ENCODE results near the gene BDKRB2. TPM values are rescaled to one million over a fixed set of nuclear protein-coding genes. Genes with fewer than 3 reads are reported as not detected.

Gene BDKRB2
- total and polyA plus RNA-seq, 2 experiments from 2014 or later: 4.4 to 5.9 TPM

DNA sequence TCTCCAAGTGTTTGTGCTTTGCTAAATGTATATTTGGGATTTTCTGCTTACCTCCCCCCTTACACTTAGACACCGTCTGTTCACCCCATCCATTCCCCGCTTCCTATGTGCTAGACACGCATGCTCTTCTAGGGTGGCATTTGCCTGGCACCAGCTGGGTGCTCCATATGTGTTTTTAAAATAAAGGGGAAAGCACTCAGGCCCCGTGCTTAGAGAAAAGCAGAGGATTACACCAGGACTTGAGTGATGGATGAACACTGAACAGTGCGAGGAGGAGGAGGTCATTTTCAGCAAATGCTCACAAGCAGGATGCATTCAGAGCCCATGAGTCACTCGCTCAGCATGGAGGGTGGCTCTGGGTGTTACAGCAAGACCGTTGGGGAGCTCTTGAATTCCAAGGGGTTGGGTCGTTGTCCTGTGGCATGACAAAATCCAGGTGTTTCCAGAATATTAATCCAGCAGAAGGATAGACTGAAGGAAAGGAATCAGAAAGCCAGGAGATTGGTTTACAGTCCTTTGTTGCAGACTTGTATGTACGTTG is 48.4 kb downstream of the BDKRB2 start:
- Histone ChIP-seq H2AFZ (no peak overlapping the region), H3K4me1 (ENCODE audit: insufficient read depth) (peaks cover 13% of the 10 kb centered on the region), H3K36me3 (replicated peaks; ENCODE audit: insufficient read depth, low read depth) (no peaks in the 10 kb centered on the region), H3K27me3 (no peaks in the 10 kb centered on the region), H3K9me2 (replicated peaks; ENCODE audit: insufficient read depth) (no peaks in the 10 kb centered on the region), H3K27ac (peak overlapping the region; percentile 84), H3K4me2 (no peak overlapping the region), H3K9me3 (ENCODE audit: low read depth) (no peaks in the 10 kb centered on the region), H4K20me1 (ENCODE audit: insufficient read depth, poor library complexity, severe bottlenecking) (no peaks in the 10 kb centered on the region), H3K4me3 (no peak overlapping the region), H3K79me2 (no peaks in the 10 kb centered on the region)
- DNase-seq (ENCODE audit: low spot score): peak; percentile 78
- 44% methylated on average over 9 of the region's 9 CpGs for WGBS (ENCODE audit: low lambda C conversion rate, missing lambda C conversion rate)
- TF ChIP-seq EZH2phosphoT487 (IDR thresholded peaks at IDR 0.05; ENCODE audit: low read depth, severe bottlenecking, unreplicated experiment) (no peak), EZH2 (IDR thresholded peaks at IDR 0.05; ENCODE audit: borderline replicate concordance) (no peak)
- TF ChIP-seq, protein P1, sequence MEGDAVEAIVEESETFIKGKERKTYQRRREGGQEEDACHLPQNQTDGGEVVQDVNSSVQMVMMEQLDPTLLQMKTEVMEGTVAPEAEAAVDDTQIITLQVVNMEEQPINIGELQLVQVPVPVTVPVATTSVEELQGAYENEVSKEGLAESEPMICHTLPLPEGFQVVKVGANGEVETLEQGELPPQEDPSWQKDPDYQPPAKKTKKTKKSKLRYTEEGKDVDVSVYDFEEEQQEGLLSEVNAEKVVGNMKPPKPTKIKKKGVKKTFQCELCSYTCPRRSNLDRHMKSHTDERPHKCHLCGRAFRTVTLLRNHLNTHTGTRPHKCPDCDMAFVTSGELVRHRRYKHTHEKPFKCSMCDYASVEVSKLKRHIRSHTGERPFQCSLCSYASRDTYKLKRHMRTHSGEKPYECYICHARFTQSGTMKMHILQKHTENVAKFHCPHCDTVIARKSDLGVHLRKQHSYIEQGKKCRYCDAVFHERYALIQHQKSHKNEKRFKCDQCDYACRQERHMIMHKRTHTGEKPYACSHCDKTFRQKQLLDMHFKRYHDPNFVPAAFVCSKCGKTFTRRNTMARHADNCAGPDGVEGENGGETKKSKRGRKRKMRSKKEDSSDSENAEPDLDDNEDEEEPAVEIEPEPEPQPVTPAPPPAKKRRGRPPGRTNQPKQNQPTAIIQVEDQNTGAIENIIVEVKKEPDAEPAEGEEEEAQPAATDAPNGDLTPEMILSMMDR (IDR thresholded peaks at IDR 0.05; ENCODE audit: poor library complexity): no peak

DNA sequence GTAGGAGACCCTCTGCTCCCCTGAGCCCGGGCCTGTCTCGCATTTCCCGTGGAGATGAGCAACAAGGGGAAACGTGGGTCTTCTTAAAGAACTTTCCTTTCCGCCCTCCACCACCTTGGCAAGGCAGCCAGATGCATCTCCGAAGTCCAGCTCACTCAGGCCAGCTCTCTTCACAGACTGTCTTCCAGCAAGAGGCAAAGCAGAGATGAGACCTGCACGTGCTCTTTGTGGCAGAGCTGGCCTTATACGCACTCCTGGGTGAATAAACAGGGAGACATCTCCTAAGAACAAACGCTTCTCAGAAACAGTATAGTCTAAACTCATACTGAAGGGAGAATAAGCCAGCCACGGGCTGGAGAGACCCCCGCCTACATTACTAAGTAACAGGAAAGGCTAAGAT is 50.0 kb downstream of the BDKRB2 start:
- DNase-seq (ENCODE audit: low spot score): no peak
- H3K36me3 ChIP-seq (replicated peaks; ENCODE audit: insufficient read depth, low read depth): no peaks in the 10 kb centered on the region
- no peak overlapping the region for H2AFZ ChIP-seq
- no peak overlapping the region for H3K4me3 ChIP-seq
- H3K4me2 ChIP-seq: no peak overlapping the region
- TF ChIP-seq EZH2phosphoT487 (IDR thresholded peaks at IDR 0.05; ENCODE audit: low read depth, severe bottlenecking, unreplicated experiment): no peak
- TF ChIP-seq, protein P1 (IDR thresholded peaks at IDR 0.05; ENCODE audit: poor library complexity): no peak
- no peak for TF ChIP-seq EZH2 (IDR thresholded peaks at IDR 0.05; ENCODE audit: borderline replicate concordance)
- H3K9me3 ChIP-seq (ENCODE audit: low read depth): no peaks in the 10 kb centered on the region
- no peaks in the 10 kb centered on the region for H3K9me2 ChIP-seq (replicated peaks; ENCODE audit: insufficient read depth)
- H3K27ac ChIP-seq: peak overlapping the region; percentile 79
- 83% methylated on average over 11 of the region's 11 CpGs for WGBS (ENCODE audit: low lambda C conversion rate, missing lambda C conversion rate)
- H4K20me1 ChIP-seq (ENCODE audit: insufficient read depth, poor library complexity, severe bottlenecking): no peaks in the 10 kb centered on the region
- peaks cover 12% of the 10 kb centered on the region for H3K79me2 ChIP-seq
- H3K4me1 ChIP-seq (ENCODE audit: insufficient read depth): peaks cover 13% of the 10 kb centered on the region
- no peaks in the 10 kb centered on the region for H3K27me3 ChIP-seq

- Histone ChIP-seq H3K9me3 (ENCODE audit: low read depth) (no peaks in the 10 kb centered on the region), H3K9me2 (replicated peaks; ENCODE audit: insufficient read depth) (no peaks in the 10 kb centered on the region), H3K27me3 (no peaks in the 10 kb centered on the region), H3K27ac (peak within 1 kb of the TSS; percentile 90), H4K20me1 (ENCODE audit: insufficient read depth, poor library complexity, severe bottlenecking) (no peaks in the 10 kb centered on the region), H3K79me2 (peaks cover 12% of the 10 kb centered on the region), H3K36me3 (replicated peaks; ENCODE audit: insufficient read depth, low read depth) (no peaks in the 10 kb centered on the region), H3K4me2 (peak within 1 kb of the TSS; percentile 64), H3K4me3 (no peak within 1 kb of the TSS), H2AFZ (no peak within 1 kb of the TSS), H3K4me1 (ENCODE audit: insufficient read depth) (peaks cover 13% of the 10 kb centered on the region)
- WGBS (ENCODE audit: low lambda C conversion rate, missing lambda C conversion rate): 59% methylated on average over 12 of the region's 12 CpGs
- no peak for TF ChIP-seq EZH2phosphoT487 (IDR thresholded peaks at IDR 0.05; ENCODE audit: low read depth, severe bottlenecking, unreplicated experiment)
- no peak for TF ChIP-seq EZH2 (IDR thresholded peaks at IDR 0.05; ENCODE audit: borderline replicate concordance)
- TF ChIP-seq, protein P1 (IDR thresholded peaks at IDR 0.05; ENCODE audit: poor library complexity): no peak
- DNase-seq (ENCODE audit: low spot score): no peak
These were observed 51.1 kb downstream of the BDKRB2 start, which contains the start of gene BDKRB1 for GRCh38 chr14:96255501-96256366. Gene BDKRB1 (plus strand): TSS chr14:96256210. CDS start chr14:96263683, 7,473 bp downstream.
